SK-N-SH (cell line): Measurements from ENCODE around the gene PIK3IP1. TPM values are rescaled to one million over a fixed set of nuclear protein-coding genes. Genes with fewer than 3 reads are reported as not detected.

ENCODE experiments used
- CTCF ChIA-PET: fragments of 300-600, 350-600 bp; formaldehyde crosslinking; extraction: SDS; loops from one replicate; lab custom pipeline; 2021; lab: Yijun Ruan, JAX
- POLR2A ChIA-PET: fragments of 350-600 bp; sonication (Branson Sonifier 250); formaldehyde crosslinking; extraction: SDS; loops from one replicate; lab custom pipeline; 2020; ENCODE audit warnings: antibody characterized with exemption, inconsistent platforms; lab: Yijun Ruan, JAX
- DNase-seq: peaks from one replicate; pipeline ENCODE4 v3.0.0; 2012
- H2AFZ ChIP-seq: fragments of 200-600 bp; sonication (generic); 2 replicates; pipeline ENCODE4 v1.8.1; 2016; ENCODE audit warnings: antibody characterized with exemption, mild to moderate bottlenecking, low read depth
- H3F3A ChIP-seq: fragments of 200-600 bp; sonication (generic); replicated peaks from 2 replicates; pipeline ENCODE3; 2016; ENCODE audit warnings: antibody characterized with exemption, mild to moderate bottlenecking; ENCODE audit not compliant: insufficient read depth
- H3K27ac ChIP-seq, 2 experiments: fragments of 200-500 bp in 1 of 2; fragments of 200-600 bp in 1 of 2; sonication (Bioruptor generic) in 1 of 2; sonication (generic), shearing (Covaris generic) in 1 of 2; 2 replicates each; pipeline versions ENCODE4 v1.5.1 to v1.6.1; 2014 to 2016; ENCODE audit warnings: low read depth in 2 of 2, inconsistent platforms in 1 of 2, low read length in 1 of 2, mild to moderate bottlenecking in 1 of 2, mixed read lengths in 1 of 2
- H3K27me3 ChIP-seq: fragments of 200-600 bp; sonication (generic), shearing (Covaris generic); 2 replicates; pipeline ENCODE4 v1.6.1; 2016; ENCODE audit warnings: mixed run types; ENCODE audit not compliant: insufficient read depth
- H3K36me3 ChIP-seq, 2 experiments: fragments of 200-500 bp in 1 of 2; fragments of 200-600 bp in 1 of 2; sonication (Bioruptor generic) in 1 of 2; sonication (generic) in 1 of 2; replicated peaks in 1 of 2; 2 replicates each; pipeline versions ENCODE3 to v1.5.1; 2014 to 2016; ENCODE audit warnings: low read length in 1 of 2, mild to moderate bottlenecking in 1 of 2; ENCODE audit not compliant: insufficient read depth in 2 of 2, control insufficient read depth in 1 of 2
- H3K4me1 ChIP-seq, 2 experiments: fragments of 200-500 bp in 1 of 2; fragments of 200-600 bp in 1 of 2; sonication (Bioruptor generic) in 1 of 2; sonication (generic), shearing (Covaris generic) in 1 of 2; 2 replicates each; pipeline versions ENCODE4 v1.5.1 to v1.6.1; 2014 to 2016; ENCODE audit warnings: low read depth in 1 of 2, low read length in 1 of 2, mixed run types in 1 of 2; ENCODE audit not compliant: insufficient read depth in 2 of 2, control insufficient read depth in 1 of 2
- H3K4me2 ChIP-seq: fragments of 200-600 bp; sonication (generic), shearing (Covaris generic); 2 replicates; pipeline ENCODE4 v1.6.1; 2017; ENCODE audit warnings: mixed run types
- H3K4me3 ChIP-seq, 2 experiments: fragments of 200-500 bp in 1 of 2; fragments of 200-600 bp in 1 of 2; sonication (Bioruptor generic) in 1 of 2; sonication (generic), shearing (Covaris generic) in 1 of 2; 2 replicates each; pipeline versions ENCODE4 v1.5.1 to v1.8.1; 2014 to 2016; ENCODE audit warnings: low read depth in 2 of 2, inconsistent platforms in 1 of 2, low read length in 1 of 2, mild to moderate bottlenecking in 1 of 2, mixed read lengths in 1 of 2, moderate library complexity in 1 of 2
- H3K79me2 ChIP-seq: fragments of 200-600 bp; sonication (generic); 2 replicates; pipeline ENCODE4 v1.8.1; 2017; ENCODE audit warnings: mild to moderate bottlenecking; ENCODE audit not compliant: insufficient read depth
- H3K9ac ChIP-seq: fragments of 200-600 bp; sonication (generic); 2 replicates; pipeline ENCODE4 v1.6.1; 2017; ENCODE audit warnings: mixed run types
- H3K9me2 ChIP-seq: fragments of 200-600 bp; sonication (generic); 2 replicates; pipeline ENCODE4 v1.6.1; 2017; ENCODE audit warnings: mixed run types
- H3K9me3 ChIP-seq: fragments of 200-600 bp; sonication (generic); 2 replicates; pipeline ENCODE4 v1.6.1; 2017; ENCODE audit warnings: mixed run types, mild to moderate bottlenecking, moderate library complexity
- H4K20me1 ChIP-seq: fragments of 200-600 bp; sonication (generic); 2 replicates; pipeline ENCODE4 v1.6.1; 2017; ENCODE audit warnings: mild to moderate bottlenecking, mixed run types; ENCODE audit not compliant: insufficient read depth
- CHD2 ChIP-seq: fragments of 150-350 bp; IDR thresholded peaks from 2 replicates; pipeline ENCODE4 v1.6.1; 2018; ENCODE audit warnings: low read length; ENCODE audit not compliant: partially characterized antibody
- ELF1 ChIP-seq: IDR thresholded peaks from 2 replicates; pipeline ENCODE4 v1.4.0; 2012
- FOXJ3 ChIP-seq: sonication (generic); formaldehyde crosslinking; IDR thresholded peaks from 2 replicates; pipeline ENCODE4 v1.5.1; 2020; ENCODE audit warnings: mild to moderate bottlenecking, missing genetic modification reagents
- GABPA ChIP-seq: IDR thresholded peaks from 2 replicates; pipeline ENCODE4 v1.4.0; 2012; ENCODE audit warnings: low read depth, mild to moderate bottlenecking
- GATA2 ChIP-seq: sonication (generic); formaldehyde crosslinking; IDR thresholded peaks from 2 replicates; pipeline ENCODE4 v1.5.0; 2020; ENCODE audit warnings: mild to moderate bottlenecking, missing genetic modification reagents
- JUND ChIP-seq: IDR thresholded peaks from 2 replicates; pipeline ENCODE4 v1.4.0; 2012
- MXI1 ChIP-seq: IDR thresholded peaks from 2 replicates; pipeline ENCODE4 v1.6.1; 2012; ENCODE audit warnings: mild to moderate bottlenecking, low read depth, low read length, improper control_type of control experiment
- NFIC ChIP-seq: IDR thresholded peaks from 2 replicates; pipeline ENCODE4 v1.4.0; 2012; ENCODE audit warnings: borderline replicate concordance
- POLR2AphosphoS5 ChIP-seq: IDR thresholded peaks from 2 replicates; pipeline ENCODE4 v1.6.1; 2012; ENCODE audit warnings: low read depth, low read length
- RAD21 ChIP-seq: IDR thresholded peaks from 2 replicates; pipeline ENCODE4 v1.6.1; 2012; ENCODE audit warnings: mild to moderate bottlenecking, low read length
- SMC3 ChIP-seq: IDR thresholded peaks from 2 replicates; pipeline ENCODE4 v1.6.1; 2012; ENCODE audit warnings: low read depth, low read length, improper control_type of control experiment
- TAF1 ChIP-seq: IDR thresholded peaks from 2 replicates; pipeline ENCODE4 v1.6.1; 2012; ENCODE audit warnings: low read depth, mild to moderate bottlenecking, low read length, moderate library complexity, borderline replicate concordance
- TCF12 ChIP-seq: IDR thresholded peaks from 2 replicates; pipeline ENCODE4 v1.4.0; 2012
- USF1 ChIP-seq: IDR thresholded peaks from 2 replicates; pipeline ENCODE4 v1.4.0; 2012; ENCODE audit warnings: low read depth, borderline replicate concordance
- YY1 ChIP-seq: IDR thresholded peaks from 2 replicates; pipeline ENCODE4 v1.4.0; 2012; ENCODE audit warnings: low read depth, mild to moderate bottlenecking
- WGBS: methylation state at CpG from one replicate; pipeline ENCODE4 v1.1.6; 2017; ENCODE audit warnings: low lambda C conversion rate; 5-methylcytosine and 5-hydroxymethylcytosine counted together
- polyA plus RNA-seq, 3 experiments: library from polyadenylated mRNA; depleted of rRNA; stranded (reverse); fragments of >200 nt; gene quantifications; 2 replicates each; pipeline ENCODE4 v1.2.3, GENCODE V29; 2012
- TF ChIP-seq, protein P1 (sequence below): IDR thresholded peaks from 2 replicates; pipeline ENCODE4 v1.4.0; 2012; ENCODE audit warnings: low read depth
- TF ChIP-seq, protein P2 (sequence below): fragments of 150-350 bp; IDR thresholded peaks from 2 replicates; pipeline ENCODE4 v1.6.1; 2017; ENCODE audit warnings: antibody characterized with exemption, low read length, low read depth, borderline replicate concordance
- TF ChIP-seq, protein P3 (sequence below): fragments of 200-600 bp; sonication (generic); IDR thresholded peaks from 2 replicates; pipeline ENCODE4 v1.6.1; 2017; ENCODE audit warnings: antibody characterized with exemption, mild to moderate bottlenecking, moderate library complexity

Gene PIK3IP1
- polyA plus RNA-seq, 1 of the 3 experiments (the other 2 are of a cell fraction) = 8.6 TPM

DNA sequence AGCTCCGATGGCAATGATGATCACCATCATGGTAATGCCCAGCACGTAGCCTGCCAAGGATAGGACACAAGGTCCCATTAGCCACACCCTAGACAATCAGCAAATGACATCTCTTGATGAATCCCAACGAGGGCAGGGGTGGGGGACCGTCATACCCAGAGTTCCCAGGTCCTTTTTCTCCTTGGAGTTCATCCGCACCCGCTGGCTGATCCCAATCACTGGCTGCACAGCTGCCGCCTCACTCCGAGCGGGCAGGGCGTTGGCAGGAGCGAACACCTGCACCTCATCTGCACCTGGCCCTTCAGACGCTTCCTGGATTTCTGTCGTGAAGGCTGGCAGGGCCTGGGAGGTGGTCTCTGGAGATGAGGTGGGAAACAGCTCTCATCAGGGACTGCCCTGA is 2.9 kb downstream of the PIK3IP1 start:
- CTCF ChIA-PET = interaction anchor here (1.0 to 2.6 kb wide), 4 partner anchors 16 to 204 kb away, joined by 3 to 18 read pairs (median 10); partner anchors contain the start of gene LIMK2
- Histone ChIP-seq H3K36me3 (peaks cover 4 to 13% of the 10 kb centered on the region in 2 experiments), H3K27ac (no peak overlapping the region), H3K9me2 (no peaks in the 10 kb centered on the region), H3K79me2 (no peaks in the 10 kb centered on the region), H3K27me3 (no peaks in the 10 kb centered on the region), H3F3A (peaks cover 12% of the 10 kb centered on the region), H3K4me2 (no peak overlapping the region), H4K20me1 (no peaks in the 10 kb centered on the region), H3K9me3 (no peaks in the 10 kb centered on the region), H3K4me3 (no peak overlapping the region), H2AFZ (no peak overlapping the region), H3K4me1 (peaks cover 0 to 21% of the 10 kb centered on the region in 2 experiments; a peak in 1 of 4 replicates), H3K9ac (no peak overlapping the region)
- POLR2A ChIA-PET = interaction anchor here (1.1 kb wide), 1 partner anchor 11 kb away, joined by 3 read pairs; no protein-coding TSS in a partner anchor
- DNase-seq = no peak
- TF ChIP-seq, protein P1, sequence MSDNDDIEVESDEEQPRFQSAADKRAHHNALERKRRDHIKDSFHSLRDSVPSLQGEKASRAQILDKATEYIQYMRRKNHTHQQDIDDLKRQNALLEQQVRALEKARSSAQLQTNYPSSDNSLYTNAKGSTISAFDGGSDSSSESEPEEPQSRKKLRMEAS = no peak
- TF ChIP-seq RAD21 (no peak), YY1 (no peak), MXI1 (no peak), JUND (no peak), SMC3 (no peak), POLR2AphosphoS5 (no peak), GABPA (no peak), GATA2 (CRISPR knock-in tag) (no peak)
- 75% methylated on average over 9 of the region's 13 CpGs for WGBS

DNA sequence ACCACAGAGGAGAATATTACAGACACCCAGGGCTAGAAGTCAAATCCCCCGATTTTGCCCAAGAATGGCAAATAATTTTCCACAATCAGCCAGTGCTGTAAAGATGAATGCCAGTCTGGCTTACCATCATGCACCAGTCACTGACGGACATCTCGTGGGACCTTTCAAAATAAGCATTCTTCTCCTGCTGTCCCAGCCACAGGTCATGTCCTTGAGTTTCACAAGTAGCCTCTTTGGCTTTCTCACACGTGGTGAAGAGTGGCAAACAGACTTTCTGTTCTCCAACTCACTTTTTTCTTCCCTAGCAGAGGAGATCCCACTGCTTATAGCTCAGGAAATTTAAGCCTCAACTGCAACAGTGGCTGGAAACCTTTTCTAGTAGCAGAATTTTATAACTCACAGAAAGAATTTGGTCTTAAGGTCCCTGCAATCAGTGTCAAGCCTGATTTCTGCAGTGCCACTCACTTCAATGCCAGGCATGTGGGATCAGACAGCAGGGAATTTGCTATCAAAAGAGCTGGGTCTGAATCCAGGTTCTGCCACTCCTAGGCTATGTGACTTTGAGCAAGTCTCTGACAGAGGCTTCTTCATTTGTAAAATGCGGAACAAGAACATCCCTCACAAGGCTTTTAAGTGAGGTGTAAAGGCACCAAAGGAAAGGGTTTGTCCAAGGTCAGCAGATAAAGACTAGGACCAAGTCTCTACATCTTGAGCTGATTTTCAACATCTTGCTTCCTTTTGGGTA is 3.6 kb downstream of the PIK3IP1 start:
- POLR2A ChIA-PET = interaction anchor here (1.1 kb wide), 1 partner anchor 12 kb away, joined by 3 read pairs; no protein-coding TSS in a partner anchor
- H4K20me1 ChIP-seq = no peaks in the 10 kb centered on the region
- no peak overlapping the region for H3K27ac ChIP-seq
- no peaks in the 10 kb centered on the region for H3K9me2 ChIP-seq
- H3K4me3 ChIP-seq = no peak overlapping the region
- H3K36me3 ChIP-seq = peaks cover 4 to 13% of the 10 kb centered on the region in 2 experiments
- peaks cover 0 to 21% of the 10 kb centered on the region in 2 experiments; a peak in 1 of 4 replicates for H3K4me1 ChIP-seq
- DNase-seq = no peak
- peaks cover 13% of the 10 kb centered on the region for H3F3A ChIP-seq
- no peaks in the 10 kb centered on the region for H3K27me3 ChIP-seq
- no peaks in the 10 kb centered on the region for H3K79me2 ChIP-seq
- 82% methylated on average over 5 of the region's 5 CpGs for WGBS
- H3K9ac ChIP-seq = no peak overlapping the region
- CTCF ChIA-PET = interaction anchor here (1.0 to 2.6 kb wide), 4 partner anchors 16 to 203 kb away, joined by 3 to 18 read pairs (median 10); partner anchors contain the start of gene LIMK2
- no peak overlapping the region for H2AFZ ChIP-seq
- no peak overlapping the region for H3K4me2 ChIP-seq
- no peaks in the 10 kb centered on the region for H3K9me3 ChIP-seq
- TF ChIP-seq USF1 (no peak), TCF12 (no peak), NFIC (no peak), TAF1 (no peak), JUND (no peak), ELF1 (no peak), YY1 (no peak), CHD2 (no peak), GABPA (no peak), FOXJ3 (CRISPR knock-in tag) (no peak), POLR2AphosphoS5 (no peak), MXI1 (no peak)
- TF ChIP-seq, protein P2, sequence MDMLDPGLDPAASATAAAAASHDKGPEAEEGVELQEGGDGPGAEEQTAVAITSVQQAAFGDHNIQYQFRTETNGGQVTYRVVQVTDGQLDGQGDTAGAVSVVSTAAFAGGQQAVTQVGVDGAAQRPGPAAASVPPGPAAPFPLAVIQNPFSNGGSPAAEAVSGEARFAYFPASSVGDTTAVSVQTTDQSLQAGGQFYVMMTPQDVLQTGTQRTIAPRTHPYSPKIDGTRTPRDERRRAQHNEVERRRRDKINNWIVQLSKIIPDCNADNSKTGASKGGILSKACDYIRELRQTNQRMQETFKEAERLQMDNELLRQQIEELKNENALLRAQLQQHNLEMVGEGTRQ = no peak
- TF ChIP-seq, protein P1 = no peak
- TF ChIP-seq, protein P3, sequence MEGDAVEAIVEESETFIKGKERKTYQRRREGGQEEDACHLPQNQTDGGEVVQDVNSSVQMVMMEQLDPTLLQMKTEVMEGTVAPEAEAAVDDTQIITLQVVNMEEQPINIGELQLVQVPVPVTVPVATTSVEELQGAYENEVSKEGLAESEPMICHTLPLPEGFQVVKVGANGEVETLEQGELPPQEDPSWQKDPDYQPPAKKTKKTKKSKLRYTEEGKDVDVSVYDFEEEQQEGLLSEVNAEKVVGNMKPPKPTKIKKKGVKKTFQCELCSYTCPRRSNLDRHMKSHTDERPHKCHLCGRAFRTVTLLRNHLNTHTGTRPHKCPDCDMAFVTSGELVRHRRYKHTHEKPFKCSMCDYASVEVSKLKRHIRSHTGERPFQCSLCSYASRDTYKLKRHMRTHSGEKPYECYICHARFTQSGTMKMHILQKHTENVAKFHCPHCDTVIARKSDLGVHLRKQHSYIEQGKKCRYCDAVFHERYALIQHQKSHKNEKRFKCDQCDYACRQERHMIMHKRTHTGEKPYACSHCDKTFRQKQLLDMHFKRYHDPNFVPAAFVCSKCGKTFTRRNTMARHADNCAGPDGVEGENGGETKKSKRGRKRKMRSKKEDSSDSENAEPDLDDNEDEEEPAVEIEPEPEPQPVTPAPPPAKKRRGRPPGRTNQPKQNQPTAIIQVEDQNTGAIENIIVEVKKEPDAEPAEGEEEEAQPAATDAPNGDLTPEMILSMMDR = no peak
